HepG2 (cell line): ENCODE data around the gene AUP1. TPM values are rescaled to one million over a fixed set of nuclear protein-coding genes. Genes with fewer than 3 reads are reported as not detected.
A peak's percentile ranks its signal among the peaks of the same experiment; 100 is the strongest.

Experiments
- AKAP8 ChIP-seq: sonication (generic); formaldehyde crosslinking; IDR thresholded peaks from 2 replicates; pipeline ENCODE4 v1.5.1; 2020; ENCODE audit warnings: mild to moderate bottlenecking, missing genetic modification reagents
- BCL6 ChIP-seq: IDR thresholded peaks from 2 replicates; pipeline ENCODE4 v1.6.1; 2016; ENCODE audit warnings: missing genetic modification reagents, missing compliant biosample characterization
- CBX1 ChIP-seq: IDR thresholded peaks from one replicate; pipeline ENCODE4 v1.6.1; 2016; ENCODE audit warnings: antibody characterized with exemption, low read depth
- DPF2 ChIP-seq: sonication (generic); formaldehyde crosslinking; IDR thresholded peaks from 2 replicates; pipeline ENCODE4 v1.4.0; 2020; ENCODE audit warnings: mild to moderate bottlenecking, low read depth, missing genetic modification reagents, borderline replicate concordance
- EED ChIP-seq: sonication (generic); formaldehyde crosslinking; IDR thresholded peaks from 2 replicates; pipeline ENCODE4 v1.5.0; 2020; ENCODE audit warnings: mild to moderate bottlenecking, missing genetic modification reagents
- EHMT2 ChIP-seq: fragments of 200-600 bp; sonication (generic); IDR thresholded peaks from 2 replicates; pipeline ENCODE4 v1.7.0; 2017; ENCODE audit warnings: antibody characterized with exemption, low read depth, low read length, borderline replicate concordance
- HDAC2 ChIP-seq: sonication (generic); formaldehyde crosslinking; IDR thresholded peaks from 2 replicates; pipeline ENCODE4 v1.4.0; 2020; ENCODE audit warnings: missing genetic modification reagents
- MTF1 ChIP-seq: sonication (generic); formaldehyde crosslinking; IDR thresholded peaks from 2 replicates; pipeline ENCODE4 v1.5.0; 2020; ENCODE audit warnings: missing genetic modification reagents
- MTF2 ChIP-seq: sonication (generic); formaldehyde crosslinking; IDR thresholded peaks from 2 replicates; pipeline ENCODE4 v1.5.0; 2020; ENCODE audit warnings: missing genetic modification reagents, borderline replicate concordance
- NCOA2 ChIP-seq: sonication (generic); formaldehyde crosslinking; IDR thresholded peaks from 2 replicates; pipeline ENCODE4 v1.8.0; 2022; ENCODE audit warnings: inconsistent platforms
- ONECUT2 ChIP-seq: sonication (generic); formaldehyde crosslinking; IDR thresholded peaks from 2 replicates; pipeline ENCODE4 v1.4.0; 2020; ENCODE audit warnings: missing genetic modification reagents
- PCBP1 ChIP-seq: fragments of 200-400 bp; formaldehyde crosslinking; IDR thresholded peaks from 2 replicates; pipeline ENCODE4 v1.6.1; 2017; ENCODE audit warnings: mild to moderate bottlenecking, low read depth, low read length, borderline replicate concordance
- SCMH1 ChIP-seq: sonication (generic); formaldehyde crosslinking; IDR thresholded peaks from 2 replicates; pipeline ENCODE4 v1.9.0; 2021; ENCODE audit warnings: missing genetic modification reagents, mild to moderate bottlenecking, borderline replicate concordance
- SOX13 ChIP-seq, 3 experiments: fragments of 450-650 bp in 1 of 3; sonication (generic) in 1 of 3; formaldehyde crosslinking in 1 of 3; IDR thresholded peaks in 2 of 3; conservative IDR thresholded peaks in 1 of 3; 2 replicates each; pipeline versions ENCODE4 v1.5.0 to v1.6.1; 2016 to 2020; ENCODE audit warnings: antibody characterized with exemption in 1 of 3, mild to moderate bottlenecking in 1 of 3, missing compliant biosample characterization in 1 of 3, missing genetic modification reagents in 1 of 3, moderate library complexity in 1 of 3
- XBP1 ChIP-seq: sonication (generic); formaldehyde crosslinking; IDR thresholded peaks from 2 replicates; pipeline ENCODE4 v1.5.0; 2020; ENCODE audit warnings: missing genetic modification reagents
- ZBTB1 ChIP-seq: sonication (generic); formaldehyde crosslinking; IDR thresholded peaks from 2 replicates; pipeline ENCODE4 v1.4.0; 2020; ENCODE audit warnings: missing genetic modification reagents, borderline replicate concordance
- ZFP41 ChIP-seq: sonication (generic); formaldehyde crosslinking; IDR thresholded peaks from 2 replicates; pipeline ENCODE4 v1.4.0; 2020; ENCODE audit warnings: mild to moderate bottlenecking, missing genetic modification reagents, borderline replicate concordance
- ZFY ChIP-seq: sonication (generic); formaldehyde crosslinking; IDR thresholded peaks from 2 replicates; pipeline ENCODE4 v1.4.0; 2020; ENCODE audit warnings: missing genetic modification reagents
- ZNF143 ChIP-seq: sonication (generic); formaldehyde crosslinking; IDR thresholded peaks from 2 replicates; pipeline ENCODE4 v1.4.0; 2020; ENCODE audit warnings: missing genetic modification reagents
- ZNF18 ChIP-seq: sonication (generic); formaldehyde crosslinking; IDR thresholded peaks from 2 replicates; pipeline ENCODE4 v1.8.0; 2022; ENCODE audit warnings: mild to moderate bottlenecking, missing genetic modification reagents; ENCODE audit not compliant: insufficient replicate concordance
- ZNF24 ChIP-seq: fragments of 450-650 bp; IDR thresholded peaks from 2 replicates; pipeline ENCODE4 v1.6.1; 2017; ENCODE audit warnings: antibody characterized with exemption, mild to moderate bottlenecking
- ZNF3 ChIP-seq: IDR thresholded peaks from 2 replicates; pipeline ENCODE4 v1.7.0; 2017; ENCODE audit warnings: inconsistent platforms
- ZNF337 ChIP-seq: sonication (generic); formaldehyde crosslinking; IDR thresholded peaks from 2 replicates; pipeline ENCODE4 v1.5.1; 2020; ENCODE audit warnings: missing genetic modification reagents, low read depth, mild to moderate bottlenecking, borderline replicate concordance
- ZNF34 ChIP-seq: sonication (generic); formaldehyde crosslinking; IDR thresholded peaks from 2 replicates; pipeline ENCODE4 v1.4.0; 2020; ENCODE audit warnings: mild to moderate bottlenecking, missing genetic modification reagents, borderline replicate concordance
- ZNF816 ChIP-seq: sonication (generic); formaldehyde crosslinking; IDR thresholded peaks from 2 replicates; pipeline ENCODE4 v1.8.0; 2022; ENCODE audit warnings: missing genetic modification reagents, mild to moderate bottlenecking, borderline replicate concordance
- ZSCAN5A ChIP-seq: sonication (generic); formaldehyde crosslinking; IDR thresholded peaks from 2 replicates; pipeline ENCODE4 v1.8.0; 2022; ENCODE audit warnings: mild to moderate bottlenecking, missing genetic modification reagents, borderline replicate concordance
- polyA plus RNA-seq, 8 experiments: library from polyadenylated mRNA; depleted of rRNA in 3 of 8; stranded (reverse) in 7 of 8; unstranded in 1 of 8; fragments of >200 nt; fragmentation: Illumina TruSeq in 4 of 8; extraction: Trizol in 4 of 8; gene quantifications; 2 replicates each; pipeline versions ENCODE4 v1.2.1 to v1.2.3, GENCODE V29; 2011 to 2016; ENCODE audit warnings: low read depth in 4 of 8, missing spikeins in 1 of 8, mixed read lengths in 1 of 8; ENCODE audit not compliant: insufficient read depth in 1 of 8
- total RNA-seq, 5 experiments: library from RNA; depleted of rRNA; stranded (reverse); fragments of >200 nt; fragmentation: Illumina TruSeq; extraction: Trizol; gene quantifications; 2 replicates each; pipeline ENCODE4 v1.2.3, GENCODE V29; 2016; ENCODE audit warnings: low read depth in 1 of 5
- TF ChIP-seq, protein P1 (sequence below): sonication (generic); formaldehyde crosslinking; IDR thresholded peaks from 2 replicates; pipeline ENCODE4 v1.4.0; 2020; ENCODE audit warnings: missing genetic modification reagents
- TF ChIP-seq, protein P2 (sequence below): sonication (generic); formaldehyde crosslinking; IDR thresholded peaks from 2 replicates; pipeline ENCODE4 v1.4.0; 2020; ENCODE audit warnings: mild to moderate bottlenecking, missing genetic modification reagents

Gene AUP1
- total and polyA plus RNA-seq, 2 of the 13 experiments (the other 11 are each of a cell fraction or from before 2014, with no cell fraction given): 174 to 267 TPM

GRCh38 chr2:74507926-74508520 lies 21.5 kb downstream of the AUP1 start (continued):
- TF ChIP-seq ZSCAN5A (no peak), ZFY (CRISPR knock-in tag) (peak; percentile 59), ZFP41 (CRISPR knock-in tag) (no peak), ONECUT2 (CRISPR knock-in tag) (no peak), ZNF18 (peak; percentile 40), SOX13 (IDR thresholded peaks at IDR 0.05) (no peak), SOX13 (CRISPR knock-in tag; conservative IDR thresholded peaks at IDR 0.05 in 1 of 2, IDR thresholded peaks at IDR 0.05 in 1 of 2) (peak; percentile 2 to 55; a peak in 2 of 4 replicates), PCBP1 (0 out of 2 replicates have a peak, but pooled peaks have one; percentile 16), ZNF816 (0 out of 2 replicates have a peak, but pooled peaks have one; percentile 27), ZNF3 (CRISPR knock-in tag) (no peak), ZNF24 (no peak), EHMT2 (no peak), MTF2 (CRISPR knock-in tag) (no peak), XBP1 (no peak), BCL6 (no peak), NCOA2 (CRISPR knock-in tag) (no peak), ZBTB1 (CRISPR knock-in tag) (no peak), ZNF143 (CRISPR knock-in tag) (no peak), DPF2 (CRISPR knock-in tag) (no peak), MTF1 (no peak), CBX1 (no peak), ZNF337 (CRISPR knock-in tag) (0 out of 2 replicates have a peak, but pooled peaks have one; percentile 4), HDAC2 (CRISPR knock-in tag) (no peak; the same call in 1 of the 2 replicates), SCMH1 (CRISPR knock-in tag) (no peak), AKAP8 (no peak), EED (CRISPR knock-in tag) (peak; percentile 26; the same call in 1 of the 2 replicates), ZNF34 (CRISPR knock-in tag) (0 out of 2 replicates have a peak, but pooled peaks have one; percentile 46)
- TF ChIP-seq, protein P1, sequence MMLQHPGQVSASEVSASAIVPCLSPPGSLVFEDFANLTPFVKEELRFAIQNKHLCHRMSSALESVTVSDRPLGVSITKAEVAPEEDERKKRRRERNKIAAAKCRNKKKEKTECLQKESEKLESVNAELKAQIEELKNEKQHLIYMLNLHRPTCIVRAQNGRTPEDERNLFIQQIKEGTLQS: no peak
- TF ChIP-seq, protein P2, sequence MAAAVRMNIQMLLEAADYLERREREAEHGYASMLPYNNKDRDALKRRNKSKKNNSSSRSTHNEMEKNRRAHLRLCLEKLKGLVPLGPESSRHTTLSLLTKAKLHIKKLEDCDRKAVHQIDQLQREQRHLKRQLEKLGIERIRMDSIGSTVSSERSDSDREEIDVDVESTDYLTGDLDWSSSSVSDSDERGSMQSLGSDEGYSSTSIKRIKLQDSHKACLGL (CRISPR knock-in tag): no peak
